HepG2 (cell line): ENCODE data around the gene SMTNL1. TPM values are rescaled to one million over a fixed set of nuclear protein-coding genes. Genes with fewer than 3 reads are reported as not detected.
A peak's percentile ranks its signal among the peaks of the same experiment; 100 is the strongest.

Source experiments
- AGO2 ChIP-seq: fragments of 200-400 bp; formaldehyde crosslinking; optimal IDR thresholded peaks from 2 replicates; pipeline ENCODE3; 2017; ENCODE audit warnings: mild to moderate bottlenecking, low read depth, low read length, moderate library complexity
- BRD4 ChIP-seq: sonication (generic); formaldehyde crosslinking; IDR thresholded peaks from 2 replicates; pipeline ENCODE4 v1.4.0; 2020; ENCODE audit warnings: missing genetic modification reagents
- CTCF ChIP-seq: sonication (generic); formaldehyde crosslinking; IDR thresholded peaks from 2 replicates; pipeline ENCODE4 v1.5.0; 2020; ENCODE audit warnings: mild to moderate bottlenecking, missing genetic modification reagents, moderate library complexity
- ETV5 ChIP-seq: IDR thresholded peaks from 2 replicates; pipeline ENCODE4 v1.6.1; 2018; ENCODE audit warnings: missing biosample characterization, missing genetic modification reagents, inconsistent platforms, borderline replicate concordance
- JUN ChIP-seq: sonication (generic); formaldehyde crosslinking; IDR thresholded peaks from 2 replicates; pipeline ENCODE4 v1.4.0; 2020; ENCODE audit warnings: mild to moderate bottlenecking, missing genetic modification reagents
- KDM4B ChIP-seq: sonication (generic); formaldehyde crosslinking; IDR thresholded peaks from 2 replicates; pipeline ENCODE4 v1.4.0; 2020; ENCODE audit warnings: missing genetic modification reagents
- MIXL1 ChIP-seq: IDR thresholded peaks from 2 replicates; pipeline ENCODE4 v1.6.1; 2016
- MTA3 ChIP-seq: sonication (generic); formaldehyde crosslinking; IDR thresholded peaks from 2 replicates; pipeline ENCODE4 v1.4.0; 2020; ENCODE audit warnings: missing genetic modification reagents
- NONO ChIP-seq, 2 experiments: fragments of 450-650 bp in 1 of 2; sonication (generic) in 1 of 2; formaldehyde crosslinking in 1 of 2; IDR thresholded peaks in 1 of 2; conservative IDR thresholded peaks in 1 of 2; 2 replicates each; pipeline versions ENCODE4 v1.6.1 to v1.8.0; 2017 to 2022; ENCODE audit warnings: mild to moderate bottlenecking in 1 of 2, missing genetic modification reagents in 1 of 2, moderate library complexity in 1 of 2
- SMAD9 ChIP-seq: sonication (generic); formaldehyde crosslinking; IDR thresholded peaks from 2 replicates; pipeline ENCODE4 v1.5.1; 2020; ENCODE audit warnings: mild to moderate bottlenecking, missing genetic modification reagents
- TARDBP ChIP-seq: sonication (generic); formaldehyde crosslinking; IDR thresholded peaks from 2 replicates; pipeline ENCODE4 v1.8.0; 2022; ENCODE audit warnings: mild to moderate bottlenecking, missing genetic modification reagents
- TBP ChIP-seq: sonication (generic); formaldehyde crosslinking; IDR thresholded peaks from 2 replicates; pipeline ENCODE4 v1.5.0; 2020; ENCODE audit warnings: missing genetic modification reagents
- TCF7 ChIP-seq: sonication (generic); IDR thresholded peaks from 2 replicates; pipeline ENCODE4 v1.6.1; 2016; ENCODE audit warnings: antibody characterized with exemption, low read depth
- TCF7L2 ChIP-seq: IDR thresholded peaks from 2 replicates; pipeline ENCODE4 v1.6.1; 2011; ENCODE audit warnings: mild to moderate bottlenecking, low read depth, low read length, moderate library complexity
- ZBTB1 ChIP-seq: sonication (generic); formaldehyde crosslinking; IDR thresholded peaks from 2 replicates; pipeline ENCODE4 v1.4.0; 2020; ENCODE audit warnings: missing genetic modification reagents, borderline replicate concordance
- ZBTB34 ChIP-seq: sonication (generic); formaldehyde crosslinking; IDR thresholded peaks from 2 replicates; pipeline ENCODE4 v1.8.0; 2022; ENCODE audit warnings: mild to moderate bottlenecking, missing genetic modification reagents
- ZBTB38 ChIP-seq: sonication (generic); formaldehyde crosslinking; IDR thresholded peaks from 2 replicates; pipeline ENCODE4 v1.5.1; 2020; ENCODE audit warnings: mild to moderate bottlenecking, missing genetic modification reagents
- ZNF674 ChIP-seq: sonication (generic); formaldehyde crosslinking; IDR thresholded peaks from 2 replicates; pipeline ENCODE4 v1.5.0; 2020; ENCODE audit warnings: low read depth, mild to moderate bottlenecking, missing genetic modification reagents
- ZNF800 ChIP-seq: sonication (generic); formaldehyde crosslinking; IDR thresholded peaks from 2 replicates; pipeline ENCODE4 v1.4.0; 2020; ENCODE audit warnings: missing genetic modification reagents
- ZSCAN22 ChIP-seq: sonication (generic); formaldehyde crosslinking; IDR thresholded peaks from 2 replicates; pipeline ENCODE4 v1.4.0; 2020; ENCODE audit warnings: mild to moderate bottlenecking, missing genetic modification reagents
- ZSCAN9 ChIP-seq: IDR thresholded peaks from 2 replicates; pipeline ENCODE4 v1.6.1; 2016; ENCODE audit warnings: borderline replicate concordance
- polyA plus RNA-seq, 8 experiments: library from polyadenylated mRNA; depleted of rRNA in 3 of 8; stranded (reverse) in 7 of 8; unstranded in 1 of 8; fragments of >200 nt; fragmentation: Illumina TruSeq in 4 of 8; extraction: Trizol in 4 of 8; gene quantifications; 2 replicates each; pipeline versions ENCODE4 v1.2.1 to v1.2.3, GENCODE V29; 2011 to 2016; ENCODE audit warnings: low read depth in 4 of 8, missing spikeins in 1 of 8, mixed read lengths in 1 of 8; ENCODE audit not compliant: insufficient read depth in 1 of 8
- total RNA-seq, 5 experiments: library from RNA; depleted of rRNA; stranded (reverse); fragments of >200 nt; fragmentation: Illumina TruSeq; extraction: Trizol; gene quantifications; 2 replicates each; pipeline ENCODE4 v1.2.3, GENCODE V29; 2016; ENCODE audit warnings: low read depth in 1 of 5
- TF ChIP-seq, protein P1 (sequence below): sonication (generic); formaldehyde crosslinking; conservative IDR thresholded peaks from 2 replicates; pipeline ENCODE4 v1.4.0; 2020; ENCODE audit warnings: missing genetic modification reagents

Gene SMTNL1
- total and polyA plus RNA-seq, 2 of the 13 experiments (the other 11 are each of a cell fraction or from before 2014, with no cell fraction given), result 0.04 TPM; not detected in 1

DNA sequence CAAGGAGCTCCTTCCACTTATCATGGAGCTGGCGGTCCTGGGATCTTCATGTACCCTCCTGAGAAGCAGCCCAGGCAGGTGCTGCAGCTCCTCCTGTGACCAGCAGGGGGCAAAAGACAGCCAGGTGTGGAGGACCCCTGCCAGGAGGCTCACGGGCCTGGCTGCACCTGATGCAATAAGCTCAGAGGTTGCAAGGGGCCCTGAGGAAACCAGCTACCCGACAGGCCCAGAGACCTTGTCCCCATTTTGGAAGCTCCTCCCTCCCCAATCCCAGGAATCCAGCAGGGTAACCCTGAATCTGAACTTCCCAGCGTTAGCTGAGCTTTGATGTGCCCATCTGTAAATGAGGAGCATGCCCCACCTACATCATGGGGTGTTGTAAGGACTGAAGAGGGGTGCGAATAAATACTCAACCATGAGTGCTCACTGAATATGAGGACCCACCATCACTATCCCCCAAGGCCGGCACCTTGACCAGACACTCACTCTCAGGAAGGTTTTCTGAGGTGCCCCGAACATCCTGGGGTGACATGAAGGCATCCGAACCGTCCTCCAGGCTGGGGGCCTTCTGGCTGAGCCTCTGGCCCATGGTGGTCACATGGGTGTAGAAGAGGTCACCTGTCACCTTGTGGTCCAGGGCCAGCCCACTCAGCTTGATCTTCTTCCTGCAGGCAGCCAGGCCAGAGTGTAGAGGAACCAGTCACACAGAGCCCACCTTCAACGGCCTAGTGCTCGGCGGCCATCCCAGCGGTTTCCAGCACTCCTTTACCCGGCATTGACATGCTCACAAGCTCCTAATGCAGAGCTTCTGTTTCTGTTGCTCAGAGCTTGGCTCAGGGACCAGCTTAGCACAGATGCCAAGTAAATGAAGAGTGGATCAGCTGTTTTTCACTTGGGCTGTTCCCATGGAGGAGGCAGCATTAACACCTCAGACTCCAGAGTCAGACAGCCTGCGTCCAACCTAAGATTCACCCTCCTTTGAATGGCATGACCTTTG, 43.6 kb upstream of the SMTNL1 start (continued):
- TF ChIP-seq ZSCAN9 (CRISPR knock-in tag) (peak; percentile 71; the same call in 1 of the 2 replicates), MIXL1 (CRISPR knock-in tag) (no peak), ZNF674 (CRISPR knock-in tag) (no peak), TARDBP (CRISPR knock-in tag) (no peak), TCF7 (no peak), KDM4B (CRISPR knock-in tag) (no peak), BRD4 (CRISPR knock-in tag) (no peak), ETV5 (CRISPR knock-in tag) (no peak), CTCF (peak; percentile 97), ZNF800 (CRISPR knock-in tag) (no peak), MTA3 (CRISPR knock-in tag) (no peak), ZBTB34 (CRISPR knock-in tag) (no peak), ZBTB38 (CRISPR knock-in tag) (peak; percentile 38; the same call in 1 of the 2 replicates), SMAD9 (CRISPR knock-in tag) (no peak), TCF7L2 (no peak), ZSCAN22 (no peak), AGO2 (no peak), ZBTB1 (no peak), JUN (CRISPR knock-in tag) (no peak), TBP (CRISPR knock-in tag) (no peak), NONO (IDR thresholded peaks at IDR 0.05) (no peak), NONO (CRISPR knock-in tag; conservative IDR thresholded peaks at IDR 0.05) (peak; percentile 47; the same call in 1 of the 2 replicates)
- TF ChIP-seq, protein P1, sequence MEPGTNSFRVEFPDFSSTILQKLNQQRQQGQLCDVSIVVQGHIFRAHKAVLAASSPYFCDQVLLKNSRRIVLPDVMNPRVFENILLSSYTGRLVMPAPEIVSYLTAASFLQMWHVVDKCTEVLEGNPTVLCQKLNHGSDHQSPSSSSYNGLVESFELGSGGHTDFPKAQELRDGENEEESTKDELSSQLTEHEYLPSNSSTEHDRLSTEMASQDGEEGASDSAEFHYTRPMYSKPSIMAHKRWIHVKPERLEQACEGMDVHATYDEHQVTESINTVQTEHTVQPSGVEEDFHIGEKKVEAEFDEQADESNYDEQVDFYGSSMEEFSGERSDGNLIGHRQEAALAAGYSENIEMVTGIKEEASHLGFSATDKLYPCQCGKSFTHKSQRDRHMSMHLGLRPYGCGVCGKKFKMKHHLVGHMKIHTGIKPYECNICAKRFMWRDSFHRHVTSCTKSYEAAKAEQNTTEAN, result no peak
